HL-60 (cell line): ENCODE data around the gene TUBGCP2.

Experiments used
- CTCF ChIP-seq: IDR thresholded peaks from one replicate; pipeline ENCODE4 v1.5.1; 2011; ENCODE audit warnings: low read length, control low read depth, inconsistent platforms; ENCODE audit not compliant: insufficient read depth
- GABPA ChIP-seq: IDR thresholded peaks from 2 replicates; pipeline ENCODE4 v1.6.1; 2012; ENCODE audit warnings: low read depth
- POLR2AphosphoS5 ChIP-seq: IDR thresholded peaks from 2 replicates; pipeline ENCODE4 v1.6.1; 2012; ENCODE audit warnings: low read depth

- TF ChIP-seq CTCF (no peak), POLR2AphosphoS5 (no peak), GABPA (no peak)
These were observed 65.9 kb downstream of the TUBGCP2 start for GRCh38 chr10:133242611-133243356.
